ENCODE results near the gene ACSF2.

ACSF2 gene

GRCh38 chr17:50476545-50477315 is 50.7 kb downstream of the ACSF2 start:
- in situ Hi-C loops (cut with MboI; ENCODE audit: low sequenced_read_pairs), result no loop called here

GRCh38 chr17:50477976-50478375 is 52.0 kb downstream of the ACSF2 start:
- in situ Hi-C loops (cut with MboI; ENCODE audit: low sequenced_read_pairs), result no loop called here

GRCh38 chr17:50478391-50479381 is 52.7 kb downstream of the ACSF2 start, which contains the start of gene RSAD1:
RSAD1 (plus strand) TSS chr17:50478860; CDS start chr17:50478885, 25 bp downstream.
- in situ Hi-C loops (cut with MboI; ENCODE audit: low sequenced_read_pairs), result no loop called here

GRCh38 chr17:50479522-50480141 is 53.6 kb downstream of the ACSF2 start:
- in situ Hi-C loops (cut with MboI; ENCODE audit: low sequenced_read_pairs), result no loop called here

GRCh38 chr17:50480142-50480764 is 54.2 kb downstream of the ACSF2 start:
- in situ Hi-C loops (cut with MboI; ENCODE audit: low sequenced_read_pairs), result no loop called here

- in situ Hi-C loops (cut with MboI; ENCODE audit: low sequenced_read_pairs), result no loop called here
Measured at GRCh38 chr17:50480854-50481490, 55.0 kb downstream of the ACSF2 start.

GRCh38 chr17:50481648-50482047 is 55.6 kb downstream of the ACSF2 start:
- in situ Hi-C loops (cut with MboI; ENCODE audit: low sequenced_read_pairs), result no loop called here

- in situ Hi-C loops (cut with MboI; ENCODE audit: low sequenced_read_pairs), result no loop called here
Measured at GRCh38 chr17:50482110-50482509, 56.1 kb downstream of the ACSF2 start.

GRCh38 chr17:50482516-50482915 is 56.5 kb downstream of the ACSF2 start:
- in situ Hi-C loops (cut with MboI; ENCODE audit: low sequenced_read_pairs), result no loop called here

GRCh38 chr17:50483266-50483665 is 57.2 kb downstream of the ACSF2 start:
- in situ Hi-C loops (cut with MboI; ENCODE audit: low sequenced_read_pairs), result no loop called here

- in situ Hi-C loops (cut with MboI; ENCODE audit: low sequenced_read_pairs), result no loop called here
Measured at GRCh38 chr17:50484386-50485155, 58.6 kb downstream of the ACSF2 start.

- in situ Hi-C loops (cut with MboI; ENCODE audit: low sequenced_read_pairs), result no loop called here
Measured at GRCh38 chr17:50487213-50488096, 61.4 kb downstream of the ACSF2 start.

GRCh38 chr17:50488880-50489279 is 62.9 kb downstream of the ACSF2 start:
- in situ Hi-C loops (cut with MboI; ENCODE audit: low sequenced_read_pairs), result no loop called here

- in situ Hi-C loops (cut with MboI; ENCODE audit: low sequenced_read_pairs), result no loop called here
Measured at GRCh38 chr17:50491505-50491904, 65.5 kb downstream of the ACSF2 start.

GRCh38 chr17:50492214-50492613 is 66.2 kb downstream of the ACSF2 start:
- in situ Hi-C loops (cut with MboI; ENCODE audit: low sequenced_read_pairs), result no loop called here

GRCh38 chr17:50493744-50494143 is 67.7 kb downstream of the ACSF2 start:
- in situ Hi-C loops (cut with MboI; ENCODE audit: low sequenced_read_pairs), result no loop called here

GRCh38 chr17:50495217-50495823 is 69.3 kb downstream of the ACSF2 start:
- in situ Hi-C loops (cut with MboI; ENCODE audit: low sequenced_read_pairs), result no loop called here

GRCh38 chr17:50495918-50496317 is 69.9 kb downstream of the ACSF2 start:
- in situ Hi-C loops (cut with MboI; ENCODE audit: low sequenced_read_pairs), result no loop called here

Measured in HL-60/S4 (cell line).